Right lobe of liver (tissue), 6 donors: Measurements from ENCODE around the gene TSPAN2. TPM values are rescaled to one million over a fixed set of nuclear protein-coding genes. Genes with fewer than 3 reads are reported as not detected.

ENCODE experiments used
- ATAC-seq, 4 donors: fragments of 200-7000 bp; cut with Tn5 transposase; one replicate each; pipeline ENCODE4 v1.9.1; 2020; ENCODE audit warnings: mild to moderate bottlenecking in 4 of 4, moderate library complexity in 4 of 4
- DNase-seq, 3 donors: peaks; one replicate each; pipeline ENCODE4 v3.0.0-alpha.2; 2020
- H3K27ac ChIP-seq, 3 donors: fragments of 200-600 bp; one replicate each; pipeline ENCODE4 v1.8.0; 2022
- H3K27me3 ChIP-seq, 2 donors: fragments of 200-600 bp; one replicate each; pipeline ENCODE4 v1.8.0; 2022
- H3K36me3 ChIP-seq, 4 donors: fragments of 200-600 bp; sonication (generic) in 1 of 4; one replicate each; pipeline versions ENCODE4 v1.5.1 to v1.8.0; 2017 to 2022; ENCODE audit warnings: control low read depth in 1 of 4
- H3K4me1 ChIP-seq, 4 donors: fragments of 200-600 bp; sonication (generic) in 1 of 4; one replicate each; pipeline versions ENCODE4 v1.5.1 to v1.8.0; 2017 to 2022; ENCODE audit warnings: control low read depth in 1 of 4
- H3K4me3 ChIP-seq, 3 donors: fragments of 200-600 bp; one replicate each; pipeline ENCODE4 v1.8.0; 2022
- H3K9me3 ChIP-seq, 4 donors: fragments of 200-600 bp; sonication (generic) in 1 of 4; one replicate each; pipeline versions ENCODE4 v1.5.1 to v1.8.0; 2017 to 2022; ENCODE audit warnings: control low read depth in 1 of 4
- POLR2A ChIP-seq: fragments of 450-650 bp; IDR thresholded peaks from one replicate; pipeline ENCODE4 v1.6.1; 2017; ENCODE audit warnings: antibody characterized with exemption, mild to moderate bottlenecking
- WGBS: methylation state at CpG from one replicate; pipeline ENCODE4 v1.1.6; 2018; ENCODE audit warnings: low coverage, low lambda C conversion rate; ENCODE audit not compliant: insufficient coverage; ENCODE audit errors: missing lambda C conversion rate; 5-methylcytosine and 5-hydroxymethylcytosine counted together
- intact Hi-C, 2 donors: fragments of 100-400 bp; cut with DNase I; formaldehyde crosslinking; loops; one replicate each; pipeline versions ENCODE4 v1.11.2 to v1.14.1; 2022
- total RNA-seq, 6 experiments: library from RNA; depleted of rRNA in 2 of 6; stranded (reverse); fragments of >200 nt in 2 of 6; fragmentation: NEBNext Ultra II Directional in 3 of 6; extraction: Animal tissue kit (Norgen Biotek cat#: 25700) in 3 of 6; gene quantifications; one replicate each; pipeline versions ENCODE4 v1.1.0 to v1.2.4, GENCODE V29; 2016 to 2023
- TF ChIP-seq, protein P1 (sequence below), 4 donors: fragments of 200-600 bp in 3 of 4; fragments of 450-650 bp in 1 of 4; IDR thresholded peaks; one replicate each; pipeline versions ENCODE4 v1.5.1 to v1.8.0; 2016 to 2022; ENCODE audit warnings: antibody characterized with exemption in 4 of 4, mild to moderate bottlenecking in 2 of 4
- donor health status: DM: no; HTN: yes; CAD: no.
- donor health status: DM: no; HTN: no; CAD: no.
- donor health status: DM: no; HTN: no; CAD: no.
- donor health status: DM: no; HTN: yes; CAD: no.
- donor health status: DM: no; HTN: yes; CAD: no.

The TSPAN2 gene
- total RNA-seq, 6 experiments from 2014 or later, result 0.35 to 0.55 (median 0.42) TPM; not detected in 2

GRCh38 chr1:115076384-115076915 lies 12.9 kb downstream of the TSPAN2 start:
- H3K9me3 ChIP-seq, result no peaks in the 10 kb centered on the region
- H3K4me3 ChIP-seq, result no peak overlapping the region
- no peak overlapping the region for H3K27ac ChIP-seq
- 70% methylated on average over 4 of the region's 4 CpGs for WGBS
- intact Hi-C loops, result no loop called here
- ATAC-seq, result no peak
- no peaks in the 10 kb centered on the region for H3K27me3 ChIP-seq
- TF ChIP-seq, protein P1, sequence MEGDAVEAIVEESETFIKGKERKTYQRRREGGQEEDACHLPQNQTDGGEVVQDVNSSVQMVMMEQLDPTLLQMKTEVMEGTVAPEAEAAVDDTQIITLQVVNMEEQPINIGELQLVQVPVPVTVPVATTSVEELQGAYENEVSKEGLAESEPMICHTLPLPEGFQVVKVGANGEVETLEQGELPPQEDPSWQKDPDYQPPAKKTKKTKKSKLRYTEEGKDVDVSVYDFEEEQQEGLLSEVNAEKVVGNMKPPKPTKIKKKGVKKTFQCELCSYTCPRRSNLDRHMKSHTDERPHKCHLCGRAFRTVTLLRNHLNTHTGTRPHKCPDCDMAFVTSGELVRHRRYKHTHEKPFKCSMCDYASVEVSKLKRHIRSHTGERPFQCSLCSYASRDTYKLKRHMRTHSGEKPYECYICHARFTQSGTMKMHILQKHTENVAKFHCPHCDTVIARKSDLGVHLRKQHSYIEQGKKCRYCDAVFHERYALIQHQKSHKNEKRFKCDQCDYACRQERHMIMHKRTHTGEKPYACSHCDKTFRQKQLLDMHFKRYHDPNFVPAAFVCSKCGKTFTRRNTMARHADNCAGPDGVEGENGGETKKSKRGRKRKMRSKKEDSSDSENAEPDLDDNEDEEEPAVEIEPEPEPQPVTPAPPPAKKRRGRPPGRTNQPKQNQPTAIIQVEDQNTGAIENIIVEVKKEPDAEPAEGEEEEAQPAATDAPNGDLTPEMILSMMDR (IDR thresholded peaks at IDR 0.05), result no peak
- TF ChIP-seq POLR2A, result no peak
- no peak for DNase-seq
- H3K36me3 ChIP-seq, result no peaks in the 10 kb centered on the region
- no peaks in the 10 kb centered on the region for H3K4me1 ChIP-seq

DNA sequence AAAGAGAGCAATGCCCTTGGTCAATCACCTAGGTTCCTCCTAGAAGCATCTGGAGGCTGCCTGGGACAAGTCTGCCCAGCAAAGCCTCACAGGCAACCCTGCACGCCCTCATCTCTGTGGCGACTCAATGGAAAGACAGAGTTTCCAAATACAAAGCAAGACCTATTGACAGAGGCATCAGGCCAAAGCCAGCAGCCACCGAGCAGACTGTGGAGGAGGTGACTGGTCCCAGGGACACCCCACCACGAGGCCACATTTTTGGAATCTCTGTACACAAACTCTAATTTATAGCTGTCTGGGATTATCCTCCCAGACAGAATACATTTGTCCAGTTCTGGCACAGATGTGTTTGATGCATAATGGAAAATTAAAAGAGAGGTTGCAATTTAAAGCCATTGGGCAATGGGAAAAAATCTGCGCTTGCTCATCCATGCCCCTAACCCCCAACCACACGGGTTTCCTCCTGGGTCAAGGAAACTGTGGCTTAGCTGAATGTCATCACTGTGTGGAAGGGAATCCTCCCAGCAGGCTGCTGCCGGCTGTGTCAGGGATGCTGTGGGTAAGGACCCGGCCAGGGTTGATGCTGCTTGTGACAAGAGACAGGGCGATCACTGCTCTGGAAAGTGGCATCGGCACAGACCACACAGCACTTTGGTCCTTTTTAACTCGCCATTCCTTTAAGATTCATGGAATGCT lies 14.3 kb downstream of the TSPAN2 start:
- H3K36me3 ChIP-seq, result no peaks in the 10 kb centered on the region
- ATAC-seq (no peak), DNase-seq (no peak)
- 35% methylated on average over 8 of the region's 11 CpGs for WGBS
- H3K4me3 ChIP-seq, result no peak overlapping the region
- H3K4me1 ChIP-seq, result no peaks in the 10 kb centered on the region
- TF ChIP-seq POLR2A, result no peak
- TF ChIP-seq, protein P1 (IDR thresholded peaks at IDR 0.05), result no peak
- intact Hi-C loops, result no loop called here
- H3K27ac ChIP-seq, result no peak overlapping the region
- H3K9me3 ChIP-seq, result no peaks in the 10 kb centered on the region
- no peaks in the 10 kb centered on the region for H3K27me3 ChIP-seq

- no peaks in the 10 kb centered on the region for H3K4me1 ChIP-seq
Measured at GRCh38 chr1:115073298-115074087, 15.8 kb downstream of the TSPAN2 start.

GRCh38 chr1:115071012-115071664 lies 18.2 kb downstream of the TSPAN2 start:
- 64% methylated on average over 5 of the region's 6 CpGs for WGBS
- Histone ChIP-seq H3K27me3 (no peaks in the 10 kb centered on the region), H3K4me3 (no peak overlapping the region), H3K36me3 (no peaks in the 10 kb centered on the region), H3K9me3 (no peaks in the 10 kb centered on the region), H3K27ac (no peak overlapping the region), H3K4me1 (no peaks in the 10 kb centered on the region)
- intact Hi-C loops, result no loop called here
- TF ChIP-seq, protein P1 (IDR thresholded peaks at IDR 0.05), result no peak
- no peak for TF ChIP-seq POLR2A
- no peak for DNase-seq
- no peak for ATAC-seq

More at GRCh38 chr1:115073298-115074087, 15.8 kb downstream of the TSPAN2 start:
- no peak for TF ChIP-seq POLR2A
- TF ChIP-seq, protein P1 (IDR thresholded peaks at IDR 0.05), result no peak
- H3K27me3 ChIP-seq, result no peaks in the 10 kb centered on the region
- no peak overlapping the region for H3K27ac ChIP-seq
- WGBS, result 36% methylated on average over 5 of the region's 10 CpGs
- intact Hi-C loops, result no loop called here
- no peak overlapping the region for H3K4me3 ChIP-seq
- no peaks in the 10 kb centered on the region for H3K36me3 ChIP-seq
- H3K9me3 ChIP-seq, result no peaks in the 10 kb centered on the region
- no peak for DNase-seq
- no peak for ATAC-seq
